HG02588 (cell line): ENCODE measurements around the gene CPLX3.

Source experiments
- ATAC-seq: cut with Tn5 transposase; IDR thresholded peaks from one replicate; pipeline ENCODE4 v1.9.1; 2021; ENCODE audit warnings: mild to moderate bottlenecking, moderate library complexity; ENCODE audit not compliant: unreplicated experiment

The CPLX3 gene

DNA sequence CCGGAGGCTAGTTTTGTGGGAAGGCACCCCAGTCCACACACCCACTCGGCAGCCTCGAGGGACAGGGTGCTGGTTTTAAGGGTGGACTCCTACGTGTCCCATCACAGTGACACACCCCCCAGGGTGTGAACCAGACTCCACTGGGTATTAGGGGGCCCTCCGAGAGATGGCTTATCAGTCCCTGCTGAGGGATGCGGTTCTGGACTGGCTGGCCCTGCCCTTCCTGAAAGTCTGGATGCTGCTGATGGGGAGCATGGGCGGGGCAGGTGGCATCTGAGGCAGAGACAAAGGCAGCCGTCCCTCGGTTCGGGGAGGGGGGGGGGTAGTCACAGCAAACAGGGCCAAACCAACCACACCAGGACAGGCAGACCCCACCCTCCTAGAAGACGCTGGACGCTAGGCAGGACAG is 17.5 kb downstream of the CPLX3 start:
- no peak for ATAC-seq

DNA sequence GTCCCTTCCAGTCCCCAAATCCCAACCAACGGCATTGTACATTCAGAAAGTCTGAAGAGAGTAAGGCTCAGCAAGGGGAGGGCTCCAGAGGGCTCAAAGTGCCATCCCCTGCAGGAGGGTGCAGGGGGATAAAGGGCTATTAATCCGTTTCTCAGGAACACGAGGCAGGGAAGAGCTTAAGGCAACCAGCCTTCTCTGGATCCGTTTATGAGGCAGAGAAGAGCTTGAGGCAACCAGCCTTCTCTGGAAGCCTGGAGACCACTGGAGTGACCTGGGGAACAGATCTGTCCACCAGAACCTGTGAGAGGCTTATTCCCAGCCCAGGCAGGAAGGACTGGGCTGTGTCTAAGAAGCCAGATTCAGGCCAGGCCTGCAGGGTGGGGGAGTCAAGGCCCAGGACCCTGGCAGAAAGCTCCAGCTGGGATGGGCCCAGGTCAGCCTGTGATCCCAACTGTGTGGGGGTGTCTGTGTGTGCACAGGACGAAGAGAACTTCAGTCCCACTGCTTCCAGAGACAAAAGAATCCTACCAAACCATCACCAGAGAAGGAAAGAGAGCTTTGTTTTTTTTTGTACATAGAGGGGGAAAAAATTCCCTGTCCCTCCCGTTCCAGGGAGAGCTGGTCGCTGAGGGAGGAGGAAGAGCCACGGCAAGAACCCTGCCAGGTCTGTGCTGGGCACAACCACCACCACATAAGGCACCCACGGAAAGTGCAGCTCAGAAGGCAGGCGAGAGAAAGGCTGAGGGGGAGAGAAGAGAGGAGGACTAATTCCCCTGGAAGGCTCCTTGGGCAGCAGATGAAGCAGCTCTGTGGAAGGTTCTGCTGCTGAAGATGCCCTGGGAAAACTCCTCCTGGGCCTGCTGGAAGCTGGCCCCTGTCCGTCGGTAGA is 18.1 kb downstream of the CPLX3 start:
- no peak for ATAC-seq

DNA sequence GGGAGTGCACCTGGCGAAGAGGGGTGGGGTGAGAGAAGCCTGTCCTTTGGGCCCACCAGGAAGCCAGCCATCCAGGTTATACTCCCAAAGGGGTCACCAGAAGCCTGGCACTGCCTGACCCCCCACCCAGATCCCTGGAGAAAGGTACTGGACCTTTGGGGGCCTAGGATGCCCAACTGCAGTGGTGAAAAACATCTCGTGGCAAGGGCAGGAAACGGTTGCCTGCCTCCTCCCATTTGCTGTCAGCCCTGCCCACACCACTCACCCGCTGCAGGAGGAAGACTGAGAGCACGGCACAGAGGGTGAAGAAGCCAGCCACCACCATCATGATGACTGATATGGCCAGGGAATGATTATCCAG is 18.8 kb downstream of the CPLX3 start:
- ATAC-seq = no peak

DNA sequence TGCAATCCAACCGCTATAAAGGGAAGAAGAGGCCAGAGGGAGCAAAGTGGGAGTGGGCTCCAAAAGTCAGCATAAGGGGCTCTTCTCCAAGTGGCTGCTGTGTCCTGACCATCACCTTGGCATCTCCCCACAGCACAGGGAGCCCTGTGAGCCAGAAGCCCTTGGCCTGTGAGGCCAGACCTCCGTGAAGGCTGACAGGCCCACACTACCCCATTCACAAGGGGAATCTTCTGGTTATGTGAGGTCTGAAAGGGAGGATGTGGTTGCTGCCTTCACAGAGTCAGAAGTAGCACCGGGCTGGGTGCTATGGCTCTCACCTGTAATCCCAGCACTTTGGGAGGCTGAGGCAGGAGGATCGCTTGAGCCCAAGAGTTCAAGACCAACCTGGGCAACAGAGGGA is 19.2 kb downstream of the CPLX3 start:
- no peak for ATAC-seq

DNA sequence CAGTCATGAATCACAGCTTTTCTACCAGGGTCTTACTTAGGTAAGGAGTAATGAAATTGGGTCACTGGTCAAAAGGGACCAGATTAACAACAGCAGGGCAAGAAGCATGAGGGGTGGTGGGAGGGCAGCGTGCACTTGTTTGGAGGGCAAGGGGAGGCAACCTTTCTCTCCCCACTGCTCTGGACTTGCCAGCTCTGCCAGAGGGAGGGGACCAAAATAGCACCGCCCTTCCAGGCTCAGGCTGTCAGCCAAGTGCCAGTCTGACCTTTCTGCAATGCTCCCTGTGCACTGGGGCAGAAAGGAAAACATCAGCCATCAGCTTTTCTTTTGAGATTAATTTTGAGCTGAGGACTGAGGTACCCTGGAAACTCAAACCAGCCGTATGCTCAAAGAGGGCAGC is 21.0 kb downstream of the CPLX3 start:
- ATAC-seq = no peak

DNA sequence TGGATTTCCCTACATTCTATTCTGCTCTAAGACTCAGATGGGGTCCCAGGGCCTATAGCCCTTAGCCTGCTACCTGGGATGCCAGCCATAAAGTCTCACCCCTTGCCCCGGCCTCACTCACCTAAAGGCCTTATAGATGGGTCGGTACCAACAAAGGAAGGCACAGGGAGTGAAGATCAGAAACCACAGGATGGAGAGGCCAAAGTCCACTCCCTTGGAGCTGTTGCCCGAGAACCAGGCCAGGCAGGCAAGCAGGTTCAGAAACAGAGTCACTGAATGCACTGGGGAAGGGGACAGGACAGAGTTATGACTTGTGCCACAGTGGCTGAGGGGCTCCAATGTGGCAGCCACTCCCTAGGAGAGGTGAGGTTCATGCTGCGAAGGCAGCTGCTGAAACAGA is 24.0 kb downstream of the CPLX3 start:
- no peak for ATAC-seq

DNA sequence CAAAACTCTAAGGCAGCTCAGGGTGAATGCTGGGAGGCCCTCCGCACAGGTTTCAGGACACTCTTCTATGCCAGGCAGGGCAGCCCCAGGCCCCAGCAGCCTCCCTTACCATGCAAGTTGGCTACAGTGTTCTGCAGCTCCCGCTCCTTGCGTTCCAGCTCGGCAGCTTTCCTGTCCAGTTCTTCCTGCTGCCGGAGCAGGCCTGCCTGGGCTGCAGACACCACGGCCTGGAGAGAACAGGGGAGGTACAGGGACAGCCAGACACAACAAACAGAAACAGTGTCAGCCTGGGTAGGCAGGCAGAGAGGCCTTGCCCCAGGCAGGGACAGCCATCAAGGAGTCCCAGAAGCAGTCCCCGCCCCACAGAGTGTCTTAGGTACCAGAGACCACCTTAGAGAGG is 25.5 kb downstream of the CPLX3 start:
- no peak for ATAC-seq

DNA sequence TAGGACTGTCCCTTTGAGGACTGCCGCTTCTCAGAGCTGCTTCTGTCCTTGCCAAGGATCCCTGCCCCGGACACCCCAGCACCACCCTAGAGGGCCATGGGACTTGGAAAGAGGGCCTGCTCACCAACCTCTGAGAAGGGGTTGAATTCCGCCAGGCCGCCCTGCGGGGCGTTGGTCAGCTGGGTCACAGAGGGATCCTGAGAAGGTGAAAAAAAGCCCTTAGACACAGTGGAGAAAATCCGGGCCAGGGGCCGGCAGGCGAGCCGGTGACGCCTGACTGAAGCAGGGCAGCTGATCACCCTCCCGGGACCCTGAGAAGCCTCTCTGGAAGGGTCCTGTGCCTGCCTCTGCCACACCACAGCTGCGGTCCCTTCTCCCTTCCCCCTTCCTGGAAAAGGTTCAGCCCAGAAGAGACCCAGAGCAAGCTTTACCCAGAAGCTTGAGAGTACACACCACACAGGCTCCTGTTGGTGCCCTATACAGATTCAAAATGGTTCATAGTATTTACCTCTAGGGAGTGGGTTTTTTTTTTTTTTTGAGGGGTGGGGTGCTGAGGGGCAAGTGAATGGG is 28.1 kb downstream of the CPLX3 start:
- no peak for ATAC-seq

DNA sequence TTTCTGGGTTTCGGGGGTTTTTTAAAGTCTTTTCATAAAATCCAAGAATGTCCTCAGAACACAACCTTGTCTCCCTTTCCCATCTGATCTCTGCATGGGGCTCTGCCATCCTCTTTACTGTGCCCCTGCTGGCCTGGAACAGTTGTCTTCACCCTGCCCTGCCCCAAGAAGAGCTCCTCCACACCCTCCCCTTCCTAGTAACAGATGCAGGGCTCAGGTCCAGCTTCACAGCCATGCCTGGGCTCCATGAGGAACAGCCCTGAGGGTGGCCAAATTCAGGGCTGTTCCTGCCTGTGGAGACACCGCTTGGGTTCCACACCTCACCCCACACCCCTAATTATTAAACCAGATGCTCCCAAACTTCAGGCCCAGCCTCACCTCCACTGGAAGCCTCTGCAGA is 29.4 kb downstream of the CPLX3 start:
- ATAC-seq = no peak

DNA sequence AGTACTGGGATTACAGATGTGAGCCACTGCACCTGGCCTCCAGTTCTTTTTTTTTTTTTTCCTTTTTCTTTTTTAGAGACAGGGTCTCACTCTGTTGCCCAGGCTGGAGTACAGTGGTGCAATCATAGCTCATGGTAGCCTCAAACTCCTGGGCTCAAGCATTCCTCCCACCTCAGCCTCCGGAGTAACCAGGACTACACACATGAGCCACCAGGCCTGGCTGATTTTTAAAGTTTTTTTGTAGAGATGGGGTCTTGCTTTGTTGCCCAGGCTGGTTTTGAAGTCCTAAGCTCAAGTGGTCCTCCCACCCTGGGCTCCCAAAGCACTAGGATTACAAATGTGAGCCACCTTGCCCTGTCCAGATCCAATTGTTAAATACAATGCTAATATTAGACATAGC is 30.1 kb downstream of the CPLX3 start:
- ATAC-seq = no peak

DNA sequence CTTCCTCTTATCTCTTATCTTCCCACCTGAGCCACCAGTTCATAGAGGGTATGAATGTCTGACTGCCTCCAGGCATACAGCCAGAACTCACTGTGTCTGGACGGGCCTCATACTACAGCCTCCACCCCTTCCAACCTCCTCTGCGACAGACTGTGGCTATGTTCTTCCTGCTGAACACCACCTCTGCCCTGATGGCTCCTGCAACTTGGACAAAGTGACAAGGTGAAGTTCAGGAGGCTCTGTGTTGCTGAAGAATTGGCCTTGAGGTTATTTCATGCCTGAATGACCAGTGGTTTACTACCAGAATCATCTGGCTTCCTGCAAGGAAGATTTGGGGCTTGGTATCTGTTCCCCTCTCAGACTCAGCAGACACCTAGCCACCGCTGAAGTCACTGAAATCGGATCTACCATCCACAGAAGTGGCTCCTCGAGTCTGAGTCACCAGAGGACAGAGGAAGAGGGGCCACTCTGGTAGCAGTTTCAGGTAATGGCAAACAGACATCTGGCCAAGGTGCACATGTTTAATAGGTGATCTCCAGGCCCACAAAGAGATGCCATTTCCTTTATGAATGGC is 30.7 kb downstream of the CPLX3 start:
- ATAC-seq = peak; percentile 66

DNA sequence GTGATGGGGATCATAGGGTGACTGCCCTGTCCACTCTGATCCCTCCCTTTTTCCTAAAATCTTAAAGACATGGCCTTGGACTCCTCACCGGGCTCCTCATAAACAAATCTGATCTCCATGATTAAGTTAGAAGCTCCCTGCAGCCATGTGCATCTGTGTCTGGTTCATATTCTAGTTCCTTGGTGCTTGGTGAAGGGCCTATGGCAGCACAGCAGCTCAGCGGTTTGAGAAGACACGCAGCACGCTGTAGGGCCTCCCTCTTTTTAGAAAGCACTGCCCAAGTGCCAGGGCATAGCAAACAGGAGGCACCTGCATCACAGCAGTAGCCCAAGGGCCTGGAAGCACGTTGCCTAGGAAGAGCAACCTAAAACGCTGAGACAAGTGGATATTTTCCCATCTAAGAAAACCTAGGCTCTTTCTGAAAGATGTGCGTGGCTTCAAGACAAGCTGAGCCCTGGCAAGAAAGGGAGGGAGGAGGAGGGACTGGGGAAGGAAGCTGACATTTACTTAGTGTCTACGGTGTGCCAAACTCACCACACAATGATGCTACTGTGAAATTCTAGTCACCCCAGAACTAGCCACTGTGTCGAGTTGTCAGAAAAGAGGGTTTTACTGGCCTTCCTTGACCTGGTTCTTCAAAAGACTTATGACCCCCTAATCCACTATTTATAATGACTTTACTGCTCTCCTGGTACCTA is 31.4 kb downstream of the CPLX3 start:
- no peak for ATAC-seq

DNA sequence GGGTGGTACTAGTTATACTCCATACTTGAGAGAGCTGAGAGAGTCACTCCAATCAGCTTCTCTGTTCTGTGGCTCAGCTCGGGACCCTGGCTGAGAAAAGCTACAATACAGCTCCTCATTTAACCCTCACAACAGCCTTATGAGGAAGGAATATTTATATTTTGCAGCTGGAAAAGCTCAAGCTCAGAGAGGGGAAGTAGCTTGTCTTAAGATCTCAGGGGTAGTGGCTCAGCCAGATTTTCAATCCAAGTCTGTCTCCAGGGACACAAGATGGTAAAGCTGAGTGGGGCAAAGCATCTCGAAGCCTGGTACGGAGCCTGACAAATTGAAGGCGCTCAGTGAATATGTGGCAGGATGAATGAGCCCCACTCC is 31.9 kb downstream of the CPLX3 start:
- no peak for ATAC-seq

DNA sequence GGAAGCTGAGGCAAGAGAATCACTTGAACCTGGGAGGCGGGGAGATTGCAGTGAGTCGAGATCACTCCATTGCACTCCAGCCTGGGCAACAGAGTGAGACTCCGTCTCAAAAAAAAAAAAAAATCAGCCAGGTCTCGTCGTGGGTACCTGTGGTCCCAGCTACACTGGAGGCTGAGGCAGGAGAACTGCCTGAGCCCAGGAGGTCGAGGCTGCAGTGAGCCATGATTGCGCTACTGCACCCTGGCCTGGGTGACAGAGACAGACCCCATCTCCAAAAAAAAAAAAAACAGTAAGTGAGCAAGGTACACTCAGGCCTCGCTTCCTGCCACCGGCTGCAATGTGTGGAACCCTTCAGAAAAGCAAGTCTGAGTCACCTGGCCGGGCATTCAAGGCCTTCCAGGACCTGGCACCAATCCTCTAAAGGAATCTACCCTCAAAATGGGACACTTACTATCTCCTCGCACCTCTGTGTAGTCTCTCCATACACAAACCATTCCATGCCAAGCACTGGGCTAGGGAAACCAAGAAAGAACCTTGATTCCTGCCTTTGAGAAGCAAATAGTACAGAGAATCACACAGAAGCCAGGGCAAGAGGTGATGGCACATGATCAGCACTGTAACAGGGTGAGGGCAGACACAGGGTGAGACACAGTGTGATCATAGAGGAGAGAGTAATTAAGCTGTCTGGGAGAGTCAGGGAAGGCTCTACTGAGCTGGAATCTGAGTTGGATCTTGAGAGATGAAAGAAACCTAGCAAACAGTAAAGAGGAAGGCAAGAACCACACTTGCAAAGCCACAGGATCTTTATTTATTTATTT is 37.0 kb downstream of the CPLX3 start:
- no peak for ATAC-seq

DNA sequence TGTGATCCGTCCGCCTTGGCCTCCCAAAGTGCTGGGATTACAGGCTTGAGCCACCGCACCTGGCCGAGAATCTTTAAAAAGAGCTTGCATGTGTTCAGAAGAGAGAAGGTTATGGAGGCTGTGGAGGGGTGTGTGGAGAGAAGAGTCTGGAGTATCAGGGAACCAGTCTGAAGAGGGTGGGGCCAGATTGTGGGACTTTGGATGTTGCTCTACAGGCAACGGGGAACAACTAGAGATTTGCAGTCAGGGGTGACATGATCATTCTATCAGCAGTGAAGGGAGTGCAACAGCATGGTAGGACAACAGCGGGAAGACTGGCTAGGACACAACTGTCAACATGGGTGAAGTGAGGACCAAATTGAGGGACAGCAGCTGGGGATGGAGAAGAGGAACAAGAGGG is 37.9 kb downstream of the CPLX3 start:
- ATAC-seq = no peak

DNA sequence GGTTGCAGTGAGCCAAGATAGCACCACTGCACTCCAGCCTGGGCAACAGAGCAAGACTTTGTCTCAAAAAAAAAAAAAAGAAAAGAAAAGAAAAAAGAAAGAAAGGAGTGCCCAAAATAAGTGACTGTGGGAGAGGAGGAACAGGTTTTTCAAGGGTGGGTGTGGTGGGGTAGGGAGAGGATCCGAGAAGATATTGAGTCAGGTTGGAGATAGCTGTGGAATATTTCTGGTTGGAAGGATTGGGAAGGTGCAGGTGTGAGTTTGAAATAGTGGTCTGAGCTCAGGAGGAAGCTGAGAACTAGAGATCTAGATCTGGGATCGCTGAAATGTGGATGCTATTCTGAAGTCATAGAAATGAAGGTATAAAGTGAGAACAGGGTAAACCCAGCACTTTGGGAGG is 38.9 kb downstream of the CPLX3 start:
- ATAC-seq = no peak

DNA sequence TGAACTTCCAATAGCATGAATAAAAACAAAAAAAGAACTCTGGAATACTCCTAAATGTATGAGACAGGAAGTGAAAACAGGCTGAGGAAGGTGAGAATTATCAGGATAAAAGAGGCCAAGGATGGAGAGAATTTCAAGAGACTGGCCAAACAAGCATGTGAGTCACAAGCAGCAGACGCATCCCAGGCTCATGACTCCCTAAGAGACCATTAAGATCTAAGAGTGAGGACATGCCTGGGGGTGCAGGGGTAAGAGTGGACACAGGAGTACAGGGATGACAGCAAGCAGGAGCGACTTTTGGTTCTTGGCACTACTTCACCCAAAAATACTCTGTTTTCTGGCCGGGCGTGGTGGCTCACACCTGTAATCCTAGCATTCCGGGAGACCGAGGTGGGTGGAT is 39.7 kb downstream of the CPLX3 start:
- ATAC-seq = no peak

DNA sequence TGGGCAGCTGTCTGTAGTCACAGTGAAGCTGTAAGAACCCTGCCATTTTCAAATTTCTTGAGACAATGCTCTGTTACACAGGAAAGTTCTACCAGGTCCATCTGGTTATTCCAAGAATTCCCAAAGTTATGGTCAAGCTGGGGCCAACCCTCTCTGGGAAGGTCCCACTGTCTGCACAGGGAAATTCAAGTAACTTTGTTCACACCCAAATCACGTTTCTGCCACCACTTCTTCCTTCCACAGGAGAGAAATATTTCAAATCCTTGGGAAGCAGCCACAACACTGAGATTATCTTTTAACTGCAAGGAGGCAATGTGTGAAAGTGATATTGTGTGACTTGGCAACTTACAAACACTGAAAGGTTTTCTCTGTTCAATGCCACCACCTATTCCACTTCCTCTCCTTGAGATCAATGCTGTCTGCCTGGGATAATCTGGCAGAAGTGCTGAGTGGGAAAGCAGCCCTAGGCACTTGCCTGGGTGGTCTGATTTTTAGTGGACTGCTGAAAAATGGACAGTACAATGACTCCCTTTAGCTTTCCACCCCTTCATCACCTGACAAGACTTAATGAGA is 41.1 kb downstream of the CPLX3 start:
- ATAC-seq = no peak

DNA sequence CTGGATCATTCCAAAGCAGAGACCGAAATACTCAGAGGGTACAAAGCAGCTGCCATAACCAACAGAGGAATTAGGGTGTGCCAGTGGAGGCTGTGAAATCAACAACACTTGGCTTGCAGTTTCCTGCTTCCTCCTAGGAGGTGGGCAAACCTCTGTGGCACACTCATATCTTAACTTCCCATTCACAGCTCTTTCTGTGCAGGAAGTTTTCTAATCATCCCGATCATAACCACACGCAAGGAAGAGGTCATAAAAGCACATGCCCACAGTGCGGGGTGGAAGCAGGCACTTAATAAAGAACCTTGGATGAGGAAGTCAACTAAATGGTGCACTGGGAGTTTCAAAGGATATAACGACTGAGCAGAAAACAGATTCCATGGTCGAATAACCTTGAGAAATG is 41.6 kb downstream of the CPLX3 start:
- no peak for ATAC-seq

DNA sequence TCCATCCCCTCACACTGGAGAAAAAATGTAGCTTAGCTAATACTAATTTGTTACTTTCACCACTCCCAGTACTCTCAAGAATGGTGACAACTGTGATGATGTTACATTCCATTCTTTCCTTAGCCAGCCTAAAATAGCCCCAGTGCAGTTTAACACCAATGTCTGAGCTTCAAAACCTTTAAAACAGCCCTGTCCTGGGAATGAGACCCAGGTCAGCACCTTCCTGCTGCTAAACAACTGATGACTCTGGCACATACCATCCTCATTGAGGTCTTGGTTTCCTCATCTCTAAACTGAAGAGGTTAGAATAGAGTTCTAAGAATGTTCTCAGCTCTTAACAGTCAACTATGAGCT is 42.9 kb downstream of the CPLX3 start:
- no peak for ATAC-seq
